ENCODE data around the gene IKBKE.

GRCh38 chr1:206532368-206532767 lies 62.1 kb downstream of the IKBKE start:
- TF ChIP-seq CTCF (IDR thresholded peaks at IDR 0.05) (no peak), POLR2A (IDR thresholded peaks at IDR 0.05) (no peak)
